Measurements from ENCODE around the gene IMPG2.

GRCh38 chr3:101189176-101189575 lies 131.2 kb downstream of the IMPG2 start:
- TF ChIP-seq POLR2AphosphoS5 (IDR thresholded peaks at IDR 0.05) (no peak), CTCF (IDR thresholded peaks at IDR 0.05) (no peak), POLR2A (IDR thresholded peaks at IDR 0.05) (no peak), EP300 (IDR thresholded peaks at IDR 0.05) (no peak)

All from upper lobe of left lung (tissue), 4 donors.